ENCODE results near the gene ATG5.

The ATG5 gene

GRCh38 chr6:106161311-106161874, 164.2 kb downstream of the ATG5 start:
- no peak for TF ChIP-seq FOXP2 (optimal IDR thresholded peaks at IDR 0.05; ENCODE audit: borderline replicate concordance, extremely low read depth, extremely low read length, insufficient read depth)
- no peak for TF ChIP-seq SIN3A (IDR thresholded peaks at IDR 0.05; ENCODE audit: borderline replicate concordance, insufficient read depth, low read length)
- no peak for TF ChIP-seq REST (IDR thresholded peaks at IDR 0.05; ENCODE audit: insufficient read depth in 1 of 2, low read depth in 2 of 2, low read length in 2 of 2)
- no peak for TF ChIP-seq TAF1 (IDR thresholded peaks at IDR 0.05; ENCODE audit: borderline replicate concordance, insufficient read depth, low read length)
- no peak for TF ChIP-seq POLR2AphosphoS5 (IDR thresholded peaks at IDR 0.05; ENCODE audit: low read depth, low read length)

DNA sequence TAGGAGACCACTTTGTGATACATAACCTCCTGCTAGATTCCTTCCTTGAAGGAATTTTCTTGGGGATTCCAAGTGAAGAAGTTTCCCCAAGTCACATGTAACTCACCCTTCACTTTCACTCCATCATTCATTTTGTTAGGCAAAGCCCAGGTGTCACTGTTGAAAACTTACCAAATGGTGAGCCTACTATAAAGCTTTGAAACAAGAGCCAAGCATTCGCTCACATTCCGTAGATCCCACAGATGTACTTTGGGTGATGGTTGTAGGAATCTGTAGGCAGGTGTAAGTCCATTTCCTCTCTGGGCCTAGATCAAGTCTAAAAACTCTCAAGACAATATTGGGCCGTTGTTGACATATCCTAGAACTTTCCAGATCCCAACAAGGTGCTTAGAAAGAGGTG, 165.4 kb downstream of the ATG5 start:
- TF ChIP-seq FOXP2 (optimal IDR thresholded peaks at IDR 0.05; ENCODE audit: borderline replicate concordance, extremely low read depth, extremely low read length, insufficient read depth) (no peak), TAF1 (IDR thresholded peaks at IDR 0.05; ENCODE audit: borderline replicate concordance, insufficient read depth, low read length) (no peak), SIN3A (IDR thresholded peaks at IDR 0.05; ENCODE audit: borderline replicate concordance, insufficient read depth, low read length) (no peak), REST (IDR thresholded peaks at IDR 0.05; ENCODE audit: insufficient read depth in 1 of 2, low read depth in 2 of 2, low read length in 2 of 2) (no peak), POLR2AphosphoS5 (IDR thresholded peaks at IDR 0.05; ENCODE audit: low read depth, low read length) (no peak)

DNA sequence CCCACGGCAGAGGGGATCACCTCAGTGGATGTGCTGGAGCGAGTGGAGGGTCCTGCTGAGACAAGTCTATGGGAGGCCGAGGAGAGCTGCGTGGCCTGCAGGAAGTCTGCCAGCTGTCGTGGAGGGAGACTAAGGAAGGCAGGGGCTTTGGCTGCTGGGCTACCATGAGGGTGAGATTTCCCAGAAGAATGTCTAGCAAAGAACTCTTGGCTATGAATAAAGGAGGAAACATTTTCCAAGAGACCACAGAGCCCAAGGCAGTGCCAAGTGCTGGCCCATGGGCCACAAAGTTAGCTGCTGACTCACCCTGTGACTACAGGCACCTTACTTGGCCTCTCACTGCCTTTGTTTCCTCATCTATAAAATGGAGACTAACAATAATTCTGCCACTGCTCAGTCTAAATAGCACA, 166.0 kb downstream of the ATG5 start:
- TF ChIP-seq POLR2AphosphoS5 (IDR thresholded peaks at IDR 0.05; ENCODE audit: low read depth, low read length) (no peak), FOXP2 (optimal IDR thresholded peaks at IDR 0.05; ENCODE audit: borderline replicate concordance, extremely low read depth, extremely low read length, insufficient read depth) (no peak), REST (IDR thresholded peaks at IDR 0.05; ENCODE audit: insufficient read depth in 1 of 2, low read depth in 2 of 2, low read length in 2 of 2) (no peak), TAF1 (IDR thresholded peaks at IDR 0.05; ENCODE audit: borderline replicate concordance, insufficient read depth, low read length) (no peak), SIN3A (IDR thresholded peaks at IDR 0.05; ENCODE audit: borderline replicate concordance, insufficient read depth, low read length) (no peak)

- no peak for TF ChIP-seq FOXP2 (optimal IDR thresholded peaks at IDR 0.05; ENCODE audit: borderline replicate concordance, extremely low read depth, extremely low read length, insufficient read depth)
- no peak for TF ChIP-seq TAF1 (IDR thresholded peaks at IDR 0.05; ENCODE audit: borderline replicate concordance, insufficient read depth, low read length)
- no peak for TF ChIP-seq POLR2AphosphoS5 (IDR thresholded peaks at IDR 0.05; ENCODE audit: low read depth, low read length)
- TF ChIP-seq SIN3A (IDR thresholded peaks at IDR 0.05; ENCODE audit: borderline replicate concordance, insufficient read depth, low read length), result no peak
These were observed 166.7 kb downstream of the ATG5 start for GRCh38 chr6:106158816-106159215.

GRCh38 chr6:106156863-106157262, 168.7 kb downstream of the ATG5 start:
- TF ChIP-seq POLR2AphosphoS5 (IDR thresholded peaks at IDR 0.05; ENCODE audit: low read depth, low read length) (no peak), FOXP2 (optimal IDR thresholded peaks at IDR 0.05; ENCODE audit: borderline replicate concordance, extremely low read depth, extremely low read length, insufficient read depth) (no peak), REST (IDR thresholded peaks at IDR 0.05; ENCODE audit: insufficient read depth in 1 of 2, low read depth in 2 of 2, low read length in 2 of 2) (no peak), TAF1 (IDR thresholded peaks at IDR 0.05; ENCODE audit: borderline replicate concordance, insufficient read depth, low read length) (no peak), SIN3A (IDR thresholded peaks at IDR 0.05; ENCODE audit: borderline replicate concordance, insufficient read depth, low read length) (no peak)
